HG02571 (cell line): ENCODE measurements around the gene APMAP.
"Not testable (repeated sequence)": the region's sequence is repeated elsewhere in the genome, so short reads cannot be mapped to it uniquely, and the experiment has no call there.

ENCODE experiments used
- ATAC-seq: cut with Tn5 transposase; IDR thresholded peaks from one replicate; pipeline ENCODE4 v1.9.1; 2021; ENCODE audit warnings: mild to moderate bottlenecking, moderate library complexity; ENCODE audit not compliant: unreplicated experiment

APMAP gene

GRCh38 chr20:24936526-24937407, 55.8 kb downstream of the APMAP start:
- ATAC-seq = no peak

GRCh38 chr20:24935766-24936525, 56.6 kb downstream of the APMAP start:
- ATAC-seq = no peak

DNA sequence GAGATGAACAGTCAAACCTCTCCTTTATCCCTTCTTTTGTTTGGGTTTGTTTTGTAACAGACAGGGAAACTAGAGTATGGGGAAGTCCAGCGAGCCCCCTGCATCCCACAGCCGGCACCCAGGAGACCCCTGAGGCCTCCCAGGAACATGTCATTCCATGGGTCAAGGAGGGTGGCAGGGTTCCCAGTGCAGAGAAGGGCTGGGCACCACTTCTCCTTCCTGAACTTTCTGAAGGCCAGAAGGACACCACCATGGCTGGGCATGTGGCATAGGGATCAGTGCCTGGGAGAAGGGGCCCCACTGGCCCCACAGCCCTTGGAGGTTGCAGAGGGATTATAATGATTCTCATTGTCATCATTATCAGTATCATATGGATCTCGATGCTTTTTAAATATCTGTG, 57.4 kb downstream of the APMAP start:
- no peak for ATAC-seq

DNA sequence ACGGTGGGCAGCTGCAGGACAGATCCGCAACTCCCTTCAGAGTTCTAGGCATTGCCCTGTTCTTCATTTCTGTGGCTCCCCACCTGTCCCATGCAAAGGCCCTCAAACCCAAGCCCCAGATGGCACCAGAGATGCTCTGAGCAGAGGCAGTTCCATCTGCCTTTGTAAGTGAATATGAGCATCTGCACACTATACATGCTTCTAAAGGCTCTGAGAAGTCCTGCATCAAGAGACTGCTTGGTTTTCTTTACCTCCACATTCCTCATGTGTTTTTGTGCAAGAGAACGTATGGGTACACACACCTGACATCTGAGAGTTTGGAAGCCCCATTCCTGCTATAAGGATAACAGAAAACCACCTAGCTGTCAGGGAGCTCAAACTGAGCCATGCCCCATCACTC, 57.8 kb downstream of the APMAP start:
- no peak for ATAC-seq

- ATAC-seq = no peak
These were observed 58.4 kb downstream of the APMAP start for GRCh38 chr20:24934101-24934661.

GRCh38 chr20:24933266-24933908, 59.2 kb downstream of the APMAP start:
- no peak for ATAC-seq

DNA sequence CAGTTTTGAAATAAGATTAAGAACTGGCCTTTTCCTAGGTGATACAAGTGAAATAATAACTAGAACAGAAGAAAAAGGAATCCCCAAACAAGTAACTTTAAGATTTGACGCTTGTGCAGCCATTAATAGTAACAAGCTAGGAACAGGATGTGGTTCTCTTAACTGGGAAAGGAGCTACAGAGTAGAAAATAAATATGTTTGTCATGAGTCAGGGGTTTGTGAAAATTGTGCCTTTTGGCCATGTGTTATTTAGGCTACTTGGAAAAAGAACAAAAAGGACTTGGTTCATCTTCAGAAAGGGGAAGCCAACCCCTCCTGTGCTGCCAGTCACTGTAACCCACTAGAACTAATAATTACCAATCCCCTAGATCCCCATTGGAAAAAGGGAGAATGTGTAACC, 60.7 kb downstream of the APMAP start:
- ATAC-seq = not testable (repeated sequence)

GRCh38 chr20:24930724-24931688, 61.5 kb downstream of the APMAP start:
- not testable (repeated sequence) for ATAC-seq

- not testable (repeated sequence) for ATAC-seq
These were observed 62.5 kb downstream of the APMAP start for GRCh38 chr20:24929867-24930723.

- not testable (repeated sequence) for ATAC-seq
These were observed 63.3 kb downstream of the APMAP start for GRCh38 chr20:24929259-24929658.

- not testable (repeated sequence) for ATAC-seq
These were observed 71.8 kb downstream of the APMAP start for GRCh38 chr20:24920706-24921105.

- not testable (repeated sequence) for ATAC-seq
These were observed 72.9 kb downstream of the APMAP start for GRCh38 chr20:24919665-24920064.

- ATAC-seq = no peak
These were observed 73.7 kb downstream of the APMAP start for GRCh38 chr20:24918579-24919566.

GRCh38 chr20:24917797-24918578, 74.6 kb downstream of the APMAP start:
- no peak for ATAC-seq

- no peak for ATAC-seq
These were observed 75.5 kb downstream of the APMAP start for GRCh38 chr20:24917056-24917455.

DNA sequence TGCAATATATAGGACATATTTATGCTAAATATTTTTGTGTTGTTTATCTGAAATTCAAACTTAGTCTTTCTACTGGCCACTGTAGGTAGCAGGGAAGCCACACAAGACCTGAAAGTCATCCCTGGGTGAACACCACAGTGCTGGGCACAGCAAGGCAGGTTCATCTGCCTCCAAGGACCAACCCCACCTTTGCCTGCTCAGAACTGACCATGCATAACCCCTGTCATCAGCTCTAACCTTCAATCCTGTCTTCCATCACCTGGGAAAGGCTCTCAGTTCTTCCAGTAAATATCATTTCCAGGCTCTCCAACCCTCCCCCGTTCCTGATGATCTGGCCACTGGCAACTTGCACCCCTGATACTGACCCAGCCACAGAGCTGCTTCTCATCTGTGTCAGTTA, 76.1 kb downstream of the APMAP start:
- ATAC-seq = no peak

- no peak for ATAC-seq
These were observed 76.7 kb downstream of the APMAP start for GRCh38 chr20:24915892-24916291.
